ENCODE measurements around the gene TINCR.
"Not testable (repeated sequence)": the region's sequence is repeated elsewhere in the genome, so short reads cannot be mapped to it uniquely, and the experiment has no call there.

Gene TINCR

GRCh38 chr19:5557691-5558090 is 10.1 kb downstream of the TINCR start:
- no peak for DNase-seq

GRCh38 chr19:5554828-5555227 is 12.9 kb downstream of the TINCR start:
- DNase-seq, result no peak

GRCh38 chr19:5553892-5554291 is 13.9 kb downstream of the TINCR start:
- DNase-seq, result no peak

- DNase-seq, result no peak
These were observed 19.9 kb downstream of the TINCR start for GRCh38 chr19:5547881-5548280.

- DNase-seq, result no peak
These were observed 21.8 kb downstream of the TINCR start for GRCh38 chr19:5545984-5546383.

- no peak for DNase-seq
These were observed 22.7 kb downstream of the TINCR start for GRCh38 chr19:5545051-5545450.

- DNase-seq, result no peak
These were observed 25.1 kb downstream of the TINCR start for GRCh38 chr19:5542665-5543064.

- DNase-seq, result no peak
These were observed 26.3 kb downstream of the TINCR start for GRCh38 chr19:5541456-5541855.

GRCh38 chr19:5540208-5540607 is 27.5 kb downstream of the TINCR start:
- DNase-seq, result no peak

- DNase-seq, result no peak
These were observed 29.9 kb downstream of the TINCR start for GRCh38 chr19:5537870-5538269.

- not testable (repeated sequence) for DNase-seq
These were observed 30.7 kb downstream of the TINCR start for GRCh38 chr19:5536982-5537579.

- DNase-seq, result no peak
These were observed 31.3 kb downstream of the TINCR start for GRCh38 chr19:5536337-5536894.

GRCh38 chr19:5534787-5535586 is 32.8 kb downstream of the TINCR start:
- no peak for DNase-seq

- DNase-seq, result no peak
These were observed 34.5 kb downstream of the TINCR start for GRCh38 chr19:5533257-5533656.

GRCh38 chr19:5530701-5531100 is 37.1 kb downstream of the TINCR start:
- DNase-seq, result no peak

GRCh38 chr19:5526691-5527090 is 41.1 kb downstream of the TINCR start:
- DNase-seq, result no peak

- DNase-seq, result no peak
These were observed 43.7 kb downstream of the TINCR start for GRCh38 chr19:5524081-5524480.

GRCh38 chr19:5522106-5522505 is 45.6 kb downstream of the TINCR start:
- no peak for DNase-seq

GRCh38 chr19:5520501-5520900 is 47.3 kb downstream of the TINCR start:
- no peak for DNase-seq

GRCh38 chr19:5519076-5519475 is 48.7 kb downstream of the TINCR start:
- no peak for DNase-seq

- DNase-seq, result no peak
These were observed 52.0 kb downstream of the TINCR start for GRCh38 chr19:5515737-5516136.

GRCh38 chr19:5514001-5514400 is 53.8 kb downstream of the TINCR start:
- DNase-seq, result no peak

- DNase-seq, result no peak
These were observed 55.0 kb downstream of the TINCR start for GRCh38 chr19:5512715-5513114.

Measured in activated CD4-positive, alpha-beta T cell treated with anti-CD3 and anti-CD28 coated beads for 1 hour (primary cell).